Suprapubic skin (tissue), 4 donors: ENCODE results near the gene KLRG1. TPM values are rescaled to one million over a fixed set of nuclear protein-coding genes. Genes with fewer than 3 reads are reported as not detected.

Source experiments
- DNase-seq, 2 donors: peaks; one replicate each; pipeline ENCODE4 v3.0.0-alpha.2; 2019; ENCODE audit warnings: low spot score in 2 of 2
- H3K27ac ChIP-seq: fragments of 200-600 bp; sonication (generic); one replicate; pipeline ENCODE4 v1.5.1; 2019
- H3K27me3 ChIP-seq: fragments of 200-600 bp; sonication (generic); one replicate; pipeline ENCODE4 v1.5.1; 2019
- H3K36me3 ChIP-seq: fragments of 200-600 bp; sonication (generic); one replicate; pipeline ENCODE4 v1.5.1; 2019
- H3K4me1 ChIP-seq: fragments of 200-600 bp; sonication (generic); one replicate; pipeline ENCODE4 v1.5.1; 2019
- H3K4me3 ChIP-seq: fragments of 200-600 bp; sonication (generic); one replicate; pipeline ENCODE4 v1.5.1; 2019; ENCODE audit warnings: mild to moderate bottlenecking
- H3K9me3 ChIP-seq: fragments of 200-600 bp; sonication (generic); one replicate; pipeline ENCODE4 v1.5.1; 2019
- CTCF ChIP-seq, 2 donors: fragments of 200-600 bp in 1 of 2; fragments of 450-650 bp in 1 of 2; sonication (generic) in 1 of 2; IDR thresholded peaks; one replicate each; pipeline ENCODE4 v1.5.1; 2016 to 2019; ENCODE audit warnings: antibody characterized with exemption in 2 of 2, mild to moderate bottlenecking in 1 of 2, moderate library complexity in 1 of 2
- EP300 ChIP-seq: sonication (generic); formaldehyde crosslinking; IDR thresholded peaks from one replicate; pipeline ENCODE4 v1.6.1; 2017; ENCODE audit warnings: antibody characterized with exemption
- POLR2A ChIP-seq, 2 donors: fragments of 450-650 bp; IDR thresholded peaks; one replicate each; pipeline ENCODE4 v1.6.1; 2017; ENCODE audit warnings: antibody characterized with exemption in 2 of 2, mild to moderate bottlenecking in 2 of 2, moderate library complexity in 2 of 2
- POLR2AphosphoS5 ChIP-seq, 3 donors: sonication (generic); formaldehyde crosslinking; IDR thresholded peaks; one replicate each; pipeline ENCODE4 v1.6.1; 2017; ENCODE audit warnings: antibody characterized with exemption in 3 of 3
- WGBS: methylation state at CpG from one replicate; pipeline ENCODE4 v1.1.5; 2018; 5-methylcytosine and 5-hydroxymethylcytosine counted together
- total RNA-seq, 4 donors: library from RNA; depleted of rRNA; stranded (reverse); fragments of >200 nt; gene quantifications; one replicate each; pipeline ENCODE4 v1.1.0, GENCODE V29; 2016

KLRG1 gene
- total RNA-seq, 4 donors from 2014 or later, result 2.4 to 2.5 TPM; not detected in 2

GRCh38 chr12:9040484-9041186 lies 51.3 kb downstream of the KLRG1 start:
- DNase-seq, result no peak
- WGBS, result 87% methylated on average over 5 of the region's 5 CpGs
- no peak overlapping the region for H3K27ac ChIP-seq
- H3K9me3 ChIP-seq, result no peaks in the 10 kb centered on the region
- no peaks in the 10 kb centered on the region for H3K27me3 ChIP-seq
- no peaks in the 10 kb centered on the region for H3K36me3 ChIP-seq
- no peak overlapping the region for H3K4me3 ChIP-seq
- no peaks in the 10 kb centered on the region for H3K4me1 ChIP-seq
- TF ChIP-seq POLR2AphosphoS5 (IDR thresholded peaks at IDR 0.05) (no peak), CTCF (IDR thresholded peaks at IDR 0.05) (no peak), EP300 (no peak), POLR2A (IDR thresholded peaks at IDR 0.05) (no peak)

- no peak for DNase-seq
- H3K4me3 ChIP-seq, result no peak overlapping the region
- whole genome bisulfite sequencing, result 50% methylated on average over 1 of the region's 1 CpG
- H3K27ac ChIP-seq, result no peak overlapping the region
- no peak for TF ChIP-seq EP300
- TF ChIP-seq CTCF (IDR thresholded peaks at IDR 0.05), result no peak
- no peak for TF ChIP-seq POLR2AphosphoS5 (IDR thresholded peaks at IDR 0.05)
- TF ChIP-seq POLR2A (IDR thresholded peaks at IDR 0.05), result no peak
- no peaks in the 10 kb centered on the region for H3K36me3 ChIP-seq
- no peaks in the 10 kb centered on the region for H3K27me3 ChIP-seq
- H3K9me3 ChIP-seq, result no peaks in the 10 kb centered on the region
- no peaks in the 10 kb centered on the region for H3K4me1 ChIP-seq
Measured at GRCh38 chr12:9041321-9041720, 52.0 kb downstream of the KLRG1 start.

GRCh38 chr12:9043766-9044165 lies 54.4 kb downstream of the KLRG1 start:
- TF ChIP-seq POLR2A (IDR thresholded peaks at IDR 0.05), result no peak
- no peak for TF ChIP-seq CTCF (IDR thresholded peaks at IDR 0.05)
- TF ChIP-seq POLR2AphosphoS5 (IDR thresholded peaks at IDR 0.05), result no peak
- TF ChIP-seq EP300, result no peak
- Histone ChIP-seq H3K4me1 (no peaks in the 10 kb centered on the region), H3K9me3 (no peaks in the 10 kb centered on the region), H3K27ac (no peak overlapping the region), H3K27me3 (no peaks in the 10 kb centered on the region), H3K4me3 (no peak overlapping the region), H3K36me3 (no peaks in the 10 kb centered on the region)
- no peak for DNase-seq
- 68% methylated on average over 2 of the region's 2 CpGs for WGBS

- H3K9me3 ChIP-seq, result no peaks in the 10 kb centered on the region
- 59% methylated on average over 1 of the region's 1 CpG for WGBS
- no peaks in the 10 kb centered on the region for H3K36me3 ChIP-seq
- H3K4me3 ChIP-seq, result no peak overlapping the region
- no peak overlapping the region for H3K27ac ChIP-seq
- TF ChIP-seq CTCF (IDR thresholded peaks at IDR 0.05) (no peak), POLR2AphosphoS5 (IDR thresholded peaks at IDR 0.05) (no peak), POLR2A (IDR thresholded peaks at IDR 0.05) (no peak), EP300 (no peak)
- no peak for DNase-seq
- peaks cover 3% of the 10 kb centered on the region for H3K4me1 ChIP-seq
- no peaks in the 10 kb centered on the region for H3K27me3 ChIP-seq
Measured at GRCh38 chr12:9047105-9047504, 57.8 kb downstream of the KLRG1 start.

- Histone ChIP-seq H3K9me3 (no peaks in the 10 kb centered on the region), H3K36me3 (no peaks in the 10 kb centered on the region), H3K27me3 (no peaks in the 10 kb centered on the region), H3K4me1 (peaks cover 3% of the 10 kb centered on the region), H3K27ac (no peak overlapping the region), H3K4me3 (no peak overlapping the region)
- DNase-seq, result no peak
- TF ChIP-seq CTCF (IDR thresholded peaks at IDR 0.05) (no peak), POLR2A (IDR thresholded peaks at IDR 0.05) (no peak), EP300 (no peak), POLR2AphosphoS5 (IDR thresholded peaks at IDR 0.05) (no peak)
- whole genome bisulfite sequencing, result 94% methylated on average over 2 of the region's 2 CpGs
Measured at GRCh38 chr12:9048930-9049329, 59.6 kb downstream of the KLRG1 start.
